ENCODE measurements around the gene MT1E. TPM values are rescaled to one million over a fixed set of nuclear protein-coding genes. Genes with fewer than 3 reads are reported as not detected.

The MT1E gene
- total and polyA plus RNA-seq, 2 of the 13 experiments (the other 11 are each of a cell fraction or from before 2014, with no cell fraction given): 110 to 1,072 TPM

DNA sequence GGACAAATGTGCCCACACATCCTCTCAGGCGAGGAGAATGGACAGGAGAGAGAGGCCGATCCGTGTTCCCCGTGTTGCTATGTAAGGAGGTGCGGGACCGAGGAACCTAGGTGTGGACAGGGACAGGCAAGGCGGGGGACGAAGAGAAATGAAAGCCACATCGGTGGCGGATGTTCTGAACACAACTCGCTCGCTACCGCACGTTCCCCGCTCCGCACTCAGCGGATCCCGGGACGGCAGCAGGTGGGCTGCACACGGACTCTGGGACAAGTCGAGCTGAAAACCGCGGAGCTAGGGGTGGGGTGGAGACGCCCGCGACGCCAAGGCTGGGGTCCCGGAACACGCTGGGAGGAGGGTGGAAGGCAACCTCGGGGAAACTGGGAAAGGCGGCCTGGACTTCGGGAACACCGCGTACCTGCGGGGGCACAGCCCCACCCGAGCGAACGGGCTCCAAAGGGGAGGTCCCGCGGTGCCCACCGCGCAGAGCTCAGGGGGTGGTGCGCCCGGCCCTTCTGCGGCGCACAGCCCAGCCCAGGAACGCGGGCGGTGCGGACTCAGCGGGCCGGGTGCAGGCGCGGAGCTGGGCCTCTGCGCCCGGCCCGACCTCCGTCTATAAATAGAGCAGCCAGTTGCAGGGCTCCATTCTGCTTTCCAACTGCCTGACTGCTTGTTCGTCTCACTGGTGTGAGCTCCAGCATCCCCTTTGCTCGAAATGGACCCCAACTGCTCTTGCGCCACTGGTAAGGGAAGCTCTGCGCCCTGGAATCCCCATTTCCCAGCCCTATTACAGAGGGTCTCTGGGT lies at the start of gene MT1E (continued):
- TF ChIP-seq GTF3A (CRISPR knock-in tag; conservative IDR thresholded peaks at IDR 0.05): no peak
- TF ChIP-seq SP1 (IDR thresholded peaks at IDR 0.05): no peak
- TF ChIP-seq SP1 (CRISPR knock-in tag; IDR thresholded peaks at IDR 0.05): no peak
- 0 out of 2 replicates have a peak, but pooled peaks have one; percentile 9 for TF ChIP-seq ZNF317 (CRISPR knock-in tag; IDR thresholded peaks at IDR 0.05)
- TF ChIP-seq NONO (IDR thresholded peaks at IDR 0.05): no peak
- peak; percentile 44; the same call in 1 of the 2 replicates for TF ChIP-seq NONO (CRISPR knock-in tag; conservative IDR thresholded peaks at IDR 0.05)
- TF ChIP-seq, protein P1, sequence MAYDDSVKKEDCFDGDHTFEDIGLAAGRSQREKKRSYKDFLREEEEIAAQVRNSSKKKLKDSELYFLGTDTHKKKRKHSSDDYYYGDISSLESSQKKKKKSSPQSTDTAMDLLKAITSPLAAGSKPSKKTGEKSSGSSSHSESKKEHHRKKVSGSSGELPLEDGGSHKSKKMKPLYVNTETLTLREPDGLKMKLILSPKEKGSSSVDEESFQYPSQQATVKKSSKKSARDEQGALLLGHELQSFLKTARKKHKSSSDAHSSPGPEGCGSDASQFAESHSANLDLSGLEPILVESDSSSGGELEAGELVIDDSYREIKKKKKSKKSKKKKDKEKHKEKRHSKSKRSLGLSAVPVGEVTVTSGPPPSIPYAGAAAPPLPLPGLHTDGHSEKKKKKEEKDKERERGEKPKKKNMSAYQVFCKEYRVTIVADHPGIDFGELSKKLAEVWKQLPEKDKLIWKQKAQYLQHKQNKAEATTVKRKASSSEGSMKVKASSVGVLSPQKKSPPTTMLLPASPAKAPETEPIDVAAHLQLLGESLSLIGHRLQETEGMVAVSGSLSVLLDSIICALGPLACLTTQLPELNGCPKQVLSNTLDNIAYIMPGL (CRISPR knock-in tag; IDR thresholded peaks at IDR 0.05; ENCODE audit: borderline replicate concordance in 1 of 2, low read depth in 1 of 2): peak; percentile 75 to 77; a peak in 2 of 4 replicates
- 0 out of 2 replicates have a peak, but pooled peaks have one; percentile 41 for TF ChIP-seq HIVEP1 (CRISPR knock-in tag; IDR thresholded peaks at IDR 0.05)
- TF ChIP-seq ZNF747 (CRISPR knock-in tag; IDR thresholded peaks at IDR 0.05; ENCODE audit: borderline replicate concordance): 0 out of 2 replicates have a peak, but pooled peaks have one; percentile 55
- TF ChIP-seq, protein P2, sequence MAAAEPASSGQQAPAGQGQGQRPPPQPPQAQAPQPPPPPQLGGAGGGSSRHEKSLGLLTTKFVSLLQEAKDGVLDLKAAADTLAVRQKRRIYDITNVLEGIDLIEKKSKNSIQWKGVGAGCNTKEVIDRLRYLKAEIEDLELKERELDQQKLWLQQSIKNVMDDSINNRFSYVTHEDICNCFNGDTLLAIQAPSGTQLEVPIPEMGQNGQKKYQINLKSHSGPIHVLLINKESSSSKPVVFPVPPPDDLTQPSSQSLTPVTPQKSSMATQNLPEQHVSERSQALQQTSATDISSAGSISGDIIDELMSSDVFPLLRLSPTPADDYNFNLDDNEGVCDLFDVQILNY (CRISPR knock-in tag; conservative IDR thresholded peaks at IDR 0.05): peak; percentile 37; the same call in 1 of the 2 replicates
- TF ChIP-seq SAP130 (CRISPR knock-in tag; IDR thresholded peaks at IDR 0.05; ENCODE audit: low read depth): peak; percentile 22; the same call in 1 of the 2 replicates
- TF ChIP-seq TARDBP (CRISPR knock-in tag; IDR thresholded peaks at IDR 0.05): peak; percentile 69
- TF ChIP-seq ZNF180 (CRISPR knock-in tag; IDR thresholded peaks at IDR 0.05; ENCODE audit: borderline replicate concordance, low read depth): no peak
- TF ChIP-seq HNRNPL (IDR thresholded peaks at IDR 0.05; ENCODE audit: low read depth, low read length): peak; percentile 61; the same call in 1 of the 2 replicates
- peak; percentile 27; the same call in 1 of the 2 replicates for TF ChIP-seq ZMYM4 (CRISPR knock-in tag; IDR thresholded peaks at IDR 0.05)
- TF ChIP-seq ZBTB38 (CRISPR knock-in tag; IDR thresholded peaks at IDR 0.05): peak; percentile 94
- TF ChIP-seq, protein P3, sequence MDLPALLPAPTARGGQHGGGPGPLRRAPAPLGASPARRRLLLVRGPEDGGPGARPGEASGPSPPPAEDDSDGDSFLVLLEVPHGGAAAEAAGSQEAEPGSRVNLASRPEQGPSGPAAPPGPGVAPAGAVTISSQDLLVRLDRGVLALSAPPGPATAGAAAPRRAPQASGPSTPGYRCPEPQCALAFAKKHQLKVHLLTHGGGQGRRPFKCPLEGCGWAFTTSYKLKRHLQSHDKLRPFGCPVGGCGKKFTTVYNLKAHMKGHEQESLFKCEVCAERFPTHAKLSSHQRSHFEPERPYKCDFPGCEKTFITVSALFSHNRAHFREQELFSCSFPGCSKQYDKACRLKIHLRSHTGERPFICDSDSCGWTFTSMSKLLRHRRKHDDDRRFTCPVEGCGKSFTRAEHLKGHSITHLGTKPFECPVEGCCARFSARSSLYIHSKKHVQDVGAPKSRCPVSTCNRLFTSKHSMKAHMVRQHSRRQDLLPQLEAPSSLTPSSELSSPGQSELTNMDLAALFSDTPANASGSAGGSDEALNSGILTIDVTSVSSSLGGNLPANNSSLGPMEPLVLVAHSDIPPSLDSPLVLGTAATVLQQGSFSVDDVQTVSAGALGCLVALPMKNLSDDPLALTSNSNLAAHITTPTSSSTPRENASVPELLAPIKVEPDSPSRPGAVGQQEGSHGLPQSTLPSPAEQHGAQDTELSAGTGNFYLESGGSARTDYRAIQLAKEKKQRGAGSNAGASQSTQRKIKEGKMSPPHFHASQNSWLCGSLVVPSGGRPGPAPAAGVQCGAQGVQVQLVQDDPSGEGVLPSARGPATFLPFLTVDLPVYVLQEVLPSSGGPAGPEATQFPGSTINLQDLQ (CRISPR knock-in tag; IDR thresholded peaks at IDR 0.05): peak; percentile 91; the same call in 1 of the 2 replicates
- TF ChIP-seq, protein P4, sequence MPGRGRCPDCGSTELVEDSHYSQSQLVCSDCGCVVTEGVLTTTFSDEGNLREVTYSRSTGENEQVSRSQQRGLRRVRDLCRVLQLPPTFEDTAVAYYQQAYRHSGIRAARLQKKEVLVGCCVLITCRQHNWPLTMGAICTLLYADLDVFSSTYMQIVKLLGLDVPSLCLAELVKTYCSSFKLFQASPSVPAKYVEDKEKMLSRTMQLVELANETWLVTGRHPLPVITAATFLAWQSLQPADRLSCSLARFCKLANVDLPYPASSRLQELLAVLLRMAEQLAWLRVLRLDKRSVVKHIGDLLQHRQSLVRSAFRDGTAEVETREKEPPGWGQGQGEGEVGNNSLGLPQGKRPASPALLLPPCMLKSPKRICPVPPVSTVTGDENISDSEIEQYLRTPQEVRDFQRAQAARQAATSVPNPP (CRISPR knock-in tag; IDR thresholded peaks at IDR 0.05): peak; percentile 48; the same call in 1 of the 2 replicates
- no peak; the same call in 1 of the 2 replicates for TF ChIP-seq KAT8 (CRISPR knock-in tag; IDR thresholded peaks at IDR 0.05)
- peak; percentile 58 for TF ChIP-seq SRSF1 (optimal IDR thresholded peaks at IDR 0.05; ENCODE audit: low read depth, low read length)
- TF ChIP-seq KMT2B (CRISPR knock-in tag; IDR thresholded peaks at IDR 0.05): peak; percentile 54; the same call in 1 of the 2 replicates
- peak; percentile 60 for TF ChIP-seq GABPB1 (CRISPR knock-in tag; IDR thresholded peaks at IDR 0.05)
- TF ChIP-seq ONECUT2 (CRISPR knock-in tag; IDR thresholded peaks at IDR 0.05): no peak; the same call in 1 of the 2 replicates
- TF ChIP-seq ZFP62 (CRISPR knock-in tag; IDR thresholded peaks at IDR 0.05): no peak; the same call in 1 of the 2 replicates

Measured in HepG2 (cell line).